OCI-LY1 (cell line): ENCODE measurements around the gene PAPSS1.
A peak's percentile ranks its signal among the peaks of the same experiment; 100 is the strongest.

Experiments
- H2AFZ ChIP-seq: fragments of 200-600 bp; sonication (generic), shearing (Covaris generic); 2 replicates; pipeline ENCODE4 v1.6.0; 2014; ENCODE audit warnings: antibody characterized with exemption, mild to moderate bottlenecking, low read length
- H3F3A ChIP-seq: fragments of 200-600 bp; sonication (generic), shearing (Covaris generic); 2 replicates; pipeline ENCODE4 v1.6.0; 2014; ENCODE audit warnings: mild to moderate bottlenecking, antibody characterized with exemption, low read length, moderate library complexity; ENCODE audit not compliant: insufficient read depth
- H3K27ac ChIP-seq: fragments of 200-600 bp; sonication (generic); 2 replicates; pipeline ENCODE4 v1.5.1; 2014; ENCODE audit warnings: low read length, mixed run types, mild to moderate bottlenecking, low read depth; ENCODE audit not compliant: poor library complexity, severe bottlenecking
- H3K27me3 ChIP-seq: fragments of 200-600 bp; sonication (generic); 2 replicates; pipeline ENCODE4 v1.6.0; 2014; ENCODE audit warnings: antibody characterized with exemption, mild to moderate bottlenecking, low read length, moderate library complexity; ENCODE audit not compliant: insufficient read depth
- H3K36me3 ChIP-seq: fragments of 200-600 bp; sonication (generic); 2 replicates; pipeline ENCODE4 v1.6.1; 2014; ENCODE audit warnings: mild to moderate bottlenecking, antibody characterized with exemption, low read length, moderate library complexity, mixed read lengths; ENCODE audit not compliant: insufficient read depth
- H3K4me1 ChIP-seq: fragments of 200-600 bp; sonication (generic); 2 replicates; pipeline ENCODE4 v1.5.1; 2014; ENCODE audit warnings: mild to moderate bottlenecking, low read length, moderate library complexity; ENCODE audit not compliant: insufficient read depth, severe bottlenecking
- H3K4me2 ChIP-seq: fragments of 200-600 bp; sonication (generic), shearing (Covaris generic); 2 replicates; pipeline ENCODE4 v1.6.1; 2014; ENCODE audit warnings: low read length
- H3K4me3 ChIP-seq: fragments of 200-600 bp; sonication (generic); 2 replicates; pipeline ENCODE4 v1.5.1; 2014; ENCODE audit warnings: low read length, low read depth, mild to moderate bottlenecking, mixed read lengths; ENCODE audit not compliant: poor library complexity, severe bottlenecking
- H3K79me2 ChIP-seq: fragments of 200-600 bp; shearing (Covaris generic); 2 replicates; pipeline ENCODE4 v1.6.1; 2016; ENCODE audit warnings: mixed run types, low read length, mixed read lengths; ENCODE audit not compliant: insufficient read depth
- H3K9ac ChIP-seq: fragments of 200-600 bp; sonication (generic), shearing (Covaris generic); 2 replicates; pipeline ENCODE4 v1.6.1; 2014; ENCODE audit warnings: mild to moderate bottlenecking, low read length, mixed read lengths
- H3K9me2 ChIP-seq: fragments of 200-600 bp; sonication (generic), shearing (Covaris generic); 2 replicates; pipeline ENCODE4 v1.6.1; 2014; ENCODE audit warnings: low read depth, mild to moderate bottlenecking, low read length, mixed read lengths
- H3K9me3 ChIP-seq: fragments of 200-600 bp; shearing (Covaris generic); 2 replicates; pipeline ENCODE4 v1.6.1; 2014; ENCODE audit warnings: low read length, mixed read lengths
- H4K20me1 ChIP-seq: fragments of 200-600 bp; sonication (generic), shearing (Covaris generic); 2 replicates; pipeline ENCODE4 v1.6.0; 2016; ENCODE audit warnings: mild to moderate bottlenecking, low read length; ENCODE audit not compliant: insufficient read depth
- EZH2 ChIP-seq: fragments of 200-600 bp; sonication (generic), shearing (Covaris generic); IDR thresholded peaks from 2 replicates; pipeline ENCODE4 v1.8.0; 2017; ENCODE audit warnings: borderline replicate concordance, mixed run types, mild to moderate bottlenecking, antibody characterized with exemption, low read length, moderate library complexity, mixed read lengths
- TF ChIP-seq, protein P1 (sequence below): fragments of 200-600 bp; sonication (generic), shearing (Covaris generic); IDR thresholded peaks from 2 replicates; pipeline ENCODE4 v1.5.1; 2017; ENCODE audit warnings: mild to moderate bottlenecking, antibody characterized with exemption, low read length, moderate library complexity, mixed read lengths

Gene PAPSS1

DNA sequence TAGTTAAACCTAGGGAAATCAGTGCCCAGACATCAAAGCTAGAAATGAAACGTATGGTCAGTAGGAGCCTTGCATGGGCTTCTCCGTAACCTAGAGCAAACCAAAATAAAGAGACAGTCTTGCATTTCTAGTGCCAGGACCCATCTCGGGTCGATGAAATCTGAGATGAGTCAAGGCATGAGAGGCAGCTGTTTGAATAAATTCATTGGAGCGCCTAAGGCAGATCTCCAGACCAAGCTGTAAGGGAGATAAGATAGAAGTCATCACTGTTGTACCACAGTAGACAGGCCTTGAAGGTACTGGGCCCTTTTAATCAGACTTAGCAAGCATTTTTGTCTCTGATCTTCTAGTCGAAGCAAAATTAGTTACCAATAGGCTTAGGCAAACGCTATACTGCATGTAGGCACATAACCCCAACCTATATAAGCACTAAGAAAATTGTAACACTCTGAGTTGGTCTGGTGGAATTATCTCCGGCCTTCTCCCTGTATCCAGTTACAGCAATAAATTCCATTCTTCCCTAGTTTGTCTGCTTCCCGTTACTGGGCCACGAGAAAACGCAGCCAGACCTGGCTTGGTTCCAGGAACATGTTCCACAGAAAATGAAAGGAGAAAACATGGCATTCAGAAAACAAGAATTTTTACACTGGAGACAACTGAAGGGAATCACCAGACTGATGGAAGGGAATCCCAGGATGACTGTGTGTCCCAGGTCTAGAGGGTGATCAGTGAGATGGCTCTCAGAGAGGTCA, 21.1 kb upstream of the PAPSS1 start:
- no peaks in the 10 kb centered on the region for H3K9me3 ChIP-seq
- no peaks in the 10 kb centered on the region for H3K4me1 ChIP-seq
- no peaks in the 10 kb centered on the region for H3K27me3 ChIP-seq
- H3K9ac ChIP-seq: no peak overlapping the region
- TF ChIP-seq, protein P1, sequence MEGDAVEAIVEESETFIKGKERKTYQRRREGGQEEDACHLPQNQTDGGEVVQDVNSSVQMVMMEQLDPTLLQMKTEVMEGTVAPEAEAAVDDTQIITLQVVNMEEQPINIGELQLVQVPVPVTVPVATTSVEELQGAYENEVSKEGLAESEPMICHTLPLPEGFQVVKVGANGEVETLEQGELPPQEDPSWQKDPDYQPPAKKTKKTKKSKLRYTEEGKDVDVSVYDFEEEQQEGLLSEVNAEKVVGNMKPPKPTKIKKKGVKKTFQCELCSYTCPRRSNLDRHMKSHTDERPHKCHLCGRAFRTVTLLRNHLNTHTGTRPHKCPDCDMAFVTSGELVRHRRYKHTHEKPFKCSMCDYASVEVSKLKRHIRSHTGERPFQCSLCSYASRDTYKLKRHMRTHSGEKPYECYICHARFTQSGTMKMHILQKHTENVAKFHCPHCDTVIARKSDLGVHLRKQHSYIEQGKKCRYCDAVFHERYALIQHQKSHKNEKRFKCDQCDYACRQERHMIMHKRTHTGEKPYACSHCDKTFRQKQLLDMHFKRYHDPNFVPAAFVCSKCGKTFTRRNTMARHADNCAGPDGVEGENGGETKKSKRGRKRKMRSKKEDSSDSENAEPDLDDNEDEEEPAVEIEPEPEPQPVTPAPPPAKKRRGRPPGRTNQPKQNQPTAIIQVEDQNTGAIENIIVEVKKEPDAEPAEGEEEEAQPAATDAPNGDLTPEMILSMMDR: no peak
- no peak for TF ChIP-seq EZH2
- no peak overlapping the region for H3K27ac ChIP-seq
- H3K9me2 ChIP-seq: no peaks in the 10 kb centered on the region
- no peaks in the 10 kb centered on the region for H3K79me2 ChIP-seq
- H3K4me3 ChIP-seq: no peak overlapping the region
- H3F3A ChIP-seq: no peaks in the 10 kb centered on the region
- H2AFZ ChIP-seq: no peak overlapping the region
- H3K36me3 ChIP-seq: no peaks in the 10 kb centered on the region; the same call in 1 of the 2 replicates
- H3K4me2 ChIP-seq: no peak overlapping the region
- no peaks in the 10 kb centered on the region for H4K20me1 ChIP-seq

DNA sequence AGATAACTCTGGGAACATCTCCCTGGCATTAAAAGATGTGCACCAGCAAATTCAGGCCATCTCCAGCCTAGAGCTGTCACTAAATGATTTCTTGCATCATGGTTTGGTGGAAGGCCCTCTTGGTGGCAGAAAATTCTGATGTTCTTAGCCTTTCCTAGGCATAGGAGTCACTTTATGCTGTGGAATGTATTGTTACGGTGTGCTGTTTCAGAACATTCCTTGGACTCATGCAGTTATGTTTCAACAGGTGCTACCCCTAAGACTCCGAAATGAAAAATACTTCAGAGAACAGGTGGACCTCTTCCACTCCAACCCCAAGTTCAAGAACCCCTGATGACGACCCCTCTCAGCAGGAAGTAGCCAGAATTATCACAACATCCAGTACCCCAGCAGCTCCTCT, 20.3 kb upstream of the PAPSS1 start:
- H3F3A ChIP-seq: no peaks in the 10 kb centered on the region
- H3K4me1 ChIP-seq: no peaks in the 10 kb centered on the region
- H3K4me3 ChIP-seq: no peak overlapping the region
- no peaks in the 10 kb centered on the region; the same call in 1 of the 2 replicates for H3K36me3 ChIP-seq
- no peak overlapping the region for H3K27ac ChIP-seq
- H3K9me2 ChIP-seq: no peaks in the 10 kb centered on the region
- no peak overlapping the region for H2AFZ ChIP-seq
- H3K9me3 ChIP-seq: no peaks in the 10 kb centered on the region
- H3K27me3 ChIP-seq: no peaks in the 10 kb centered on the region
- H3K9ac ChIP-seq: no peak overlapping the region
- TF ChIP-seq EZH2: no peak
- TF ChIP-seq, protein P1: peak; percentile 53
- H3K4me2 ChIP-seq: no peak overlapping the region
- H3K79me2 ChIP-seq: no peaks in the 10 kb centered on the region
- no peaks in the 10 kb centered on the region for H4K20me1 ChIP-seq

DNA sequence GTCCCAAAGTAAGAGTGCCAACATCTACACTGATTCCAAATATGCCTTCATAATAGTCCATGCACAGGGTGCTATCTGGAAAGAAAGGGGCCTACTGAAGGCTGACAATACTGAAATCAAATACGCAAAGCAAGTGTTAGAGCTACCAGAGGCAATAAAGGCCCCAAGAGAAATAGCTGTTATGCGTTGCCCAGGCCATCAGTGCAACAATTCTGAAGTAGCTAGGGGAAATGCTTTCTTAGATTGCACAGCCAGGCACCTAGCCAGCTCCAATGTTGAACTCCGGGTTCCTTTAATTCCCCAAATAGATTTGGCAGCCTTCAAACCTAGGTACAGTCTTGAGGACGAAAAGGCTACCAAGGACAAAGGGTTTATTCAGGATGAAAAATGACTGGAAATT, 17.4 kb upstream of the PAPSS1 start:
- Histone ChIP-seq H3K9me2 (no peaks in the 10 kb centered on the region), H3F3A (no peaks in the 10 kb centered on the region)
- TF ChIP-seq, protein P1: no peak
- TF ChIP-seq EZH2: no peak

More for the DNA sequence above, 17.4 kb upstream of the PAPSS1 start:
- Histone ChIP-seq H3K36me3 (no peaks in the 10 kb centered on the region), H3K4me3 (no peak overlapping the region), H3K79me2 (no peaks in the 10 kb centered on the region), H3K27me3 (no peaks in the 10 kb centered on the region), H2AFZ (no peak overlapping the region), H3K9ac (no peak overlapping the region), H3K4me2 (no peak overlapping the region), H3K9me3 (no peaks in the 10 kb centered on the region), H3K4me1 (no peaks in the 10 kb centered on the region), H4K20me1 (no peaks in the 10 kb centered on the region), H3K27ac (no peak overlapping the region)
